ENCODE data around the gene MARCHF6.

DNA sequence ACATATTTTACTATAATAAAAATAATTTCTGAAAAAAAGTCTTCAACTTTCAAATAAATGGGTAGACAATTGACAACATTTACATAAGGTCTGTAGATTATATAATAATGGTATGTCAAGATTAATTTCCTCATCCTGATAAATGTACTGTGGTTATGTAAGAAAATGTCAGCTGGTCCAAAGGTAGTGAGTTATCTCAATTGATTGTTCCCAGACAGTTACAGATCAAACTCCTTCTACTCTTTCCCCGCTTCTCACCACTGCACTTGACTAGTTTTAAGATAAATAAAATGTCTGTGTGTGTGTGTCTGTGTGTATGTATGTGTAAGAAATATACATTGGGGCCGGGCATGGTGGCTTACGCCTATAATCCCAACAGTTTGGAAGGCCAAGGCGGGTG, 16.4 kb upstream of the MARCHF6 start:
- TF ChIP-seq POLR2A (IDR thresholded peaks at IDR 0.05) (no peak), CTCF (IDR thresholded peaks at IDR 0.05 in 8 of 11, conservative IDR thresholded peaks at IDR 0.05 in 3 of 11) (no peak)
